Left ventricle myocardium inferior (tissue), 1 donor: Measurements from ENCODE around the gene ADCY7. TPM values are rescaled to one million over a fixed set of nuclear protein-coding genes. Genes with fewer than 3 reads are reported as not detected.

ENCODE experiments used
- DNase-seq: peaks from one replicate; pipeline ENCODE4 v3.0.0-alpha.2; 2020
- H3K27ac ChIP-seq: fragments of 200-600 bp; replicated peaks from 2 replicates; pipeline ENCODE4 v1.8.0; 2021
- H3K27me3 ChIP-seq: fragments of 200-600 bp; 2 replicates; pipeline ENCODE4 v1.8.0; 2021; ENCODE audit warnings: low read depth
- H3K36me3 ChIP-seq: fragments of 200-600 bp; 2 replicates; pipeline ENCODE4 v1.8.0; 2021
- H3K4me1 ChIP-seq: fragments of 200-600 bp; 2 replicates; pipeline ENCODE4 v1.8.0; 2021
- H3K4me3 ChIP-seq: fragments of 200-600 bp; 2 replicates; pipeline ENCODE4 v1.8.0; 2021; ENCODE audit warnings: mild to moderate bottlenecking, moderate library complexity
- H3K9me3 ChIP-seq: fragments of 200-600 bp; replicated peaks from 2 replicates; pipeline ENCODE4 v1.8.0; 2021
- intact Hi-C: fragments of 100-400 bp; cut with micrococcal nuclease; formaldehyde crosslinking; loops from one replicate; pipeline ENCODE4 v1.11.0; 2022
- total RNA-seq: library from RNA; stranded (reverse); fragmentation: NEBNext Ultra II Directional; extraction: Animal tissue kit (Norgen Biotek cat#: 25700); gene quantifications from one replicate; pipeline ENCODE4 v1.2.1, GENCODE V29; 2021
- TF ChIP-seq, protein P1 (sequence below): fragments of 200-600 bp; IDR thresholded peaks from 2 replicates; pipeline ENCODE4 v1.8.0; 2021; ENCODE audit warnings: antibody characterized with exemption, mild to moderate bottlenecking, borderline replicate concordance
- donor health status: DM: no; HTN: yes; CAD: no; lungs with severe emphysema.

The ADCY7 gene
- total RNA-seq, 1 donor from 2014 or later, result 9.7 TPM

DNA sequence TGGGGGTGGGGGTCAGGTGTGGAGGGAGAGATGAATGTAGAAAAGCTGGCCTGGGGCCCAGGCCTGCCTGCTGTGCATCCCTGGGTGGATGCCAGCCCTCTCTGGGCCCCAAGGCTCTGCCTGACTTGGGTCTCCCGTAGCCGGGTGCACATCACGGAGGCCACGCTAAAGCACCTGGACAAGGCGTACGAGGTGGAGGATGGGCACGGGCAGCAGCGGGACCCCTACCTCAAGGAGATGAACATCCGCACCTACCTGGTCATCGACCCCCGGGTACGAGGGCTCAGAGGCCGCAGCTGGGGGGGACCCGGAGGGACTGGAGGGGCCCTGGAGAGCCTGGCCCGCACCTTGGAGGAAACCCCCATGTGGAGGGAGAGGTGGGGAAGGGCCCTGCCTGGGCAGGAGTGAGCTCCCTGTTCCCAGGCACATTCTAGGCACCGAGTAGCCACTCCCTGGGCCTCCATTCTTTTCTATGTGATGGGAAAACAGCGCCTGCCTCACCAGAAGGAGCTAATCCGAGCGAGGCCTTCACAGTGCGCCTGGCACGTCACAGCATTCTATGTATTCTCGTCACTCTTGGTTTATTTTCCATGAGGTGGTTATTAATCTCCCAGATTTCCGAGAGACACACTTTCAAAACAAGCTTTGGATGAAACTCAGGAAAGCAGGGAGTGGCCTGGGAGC lies 34.7 kb downstream of the ADCY7 start:
- Histone ChIP-seq H3K4me3 (no peak overlapping the region), H3K36me3 (no peaks in the 10 kb centered on the region), H3K27me3 (peaks cover 7% of the 10 kb centered on the region), H3K9me3 (no peaks in the 10 kb centered on the region), H3K27ac (no peak overlapping the region), H3K4me1 (peaks cover 10% of the 10 kb centered on the region)
- TF ChIP-seq, protein P1, sequence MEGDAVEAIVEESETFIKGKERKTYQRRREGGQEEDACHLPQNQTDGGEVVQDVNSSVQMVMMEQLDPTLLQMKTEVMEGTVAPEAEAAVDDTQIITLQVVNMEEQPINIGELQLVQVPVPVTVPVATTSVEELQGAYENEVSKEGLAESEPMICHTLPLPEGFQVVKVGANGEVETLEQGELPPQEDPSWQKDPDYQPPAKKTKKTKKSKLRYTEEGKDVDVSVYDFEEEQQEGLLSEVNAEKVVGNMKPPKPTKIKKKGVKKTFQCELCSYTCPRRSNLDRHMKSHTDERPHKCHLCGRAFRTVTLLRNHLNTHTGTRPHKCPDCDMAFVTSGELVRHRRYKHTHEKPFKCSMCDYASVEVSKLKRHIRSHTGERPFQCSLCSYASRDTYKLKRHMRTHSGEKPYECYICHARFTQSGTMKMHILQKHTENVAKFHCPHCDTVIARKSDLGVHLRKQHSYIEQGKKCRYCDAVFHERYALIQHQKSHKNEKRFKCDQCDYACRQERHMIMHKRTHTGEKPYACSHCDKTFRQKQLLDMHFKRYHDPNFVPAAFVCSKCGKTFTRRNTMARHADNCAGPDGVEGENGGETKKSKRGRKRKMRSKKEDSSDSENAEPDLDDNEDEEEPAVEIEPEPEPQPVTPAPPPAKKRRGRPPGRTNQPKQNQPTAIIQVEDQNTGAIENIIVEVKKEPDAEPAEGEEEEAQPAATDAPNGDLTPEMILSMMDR, result no peak
- DNase-seq, result no peak
- intact Hi-C loops, result no loop called here

DNA sequence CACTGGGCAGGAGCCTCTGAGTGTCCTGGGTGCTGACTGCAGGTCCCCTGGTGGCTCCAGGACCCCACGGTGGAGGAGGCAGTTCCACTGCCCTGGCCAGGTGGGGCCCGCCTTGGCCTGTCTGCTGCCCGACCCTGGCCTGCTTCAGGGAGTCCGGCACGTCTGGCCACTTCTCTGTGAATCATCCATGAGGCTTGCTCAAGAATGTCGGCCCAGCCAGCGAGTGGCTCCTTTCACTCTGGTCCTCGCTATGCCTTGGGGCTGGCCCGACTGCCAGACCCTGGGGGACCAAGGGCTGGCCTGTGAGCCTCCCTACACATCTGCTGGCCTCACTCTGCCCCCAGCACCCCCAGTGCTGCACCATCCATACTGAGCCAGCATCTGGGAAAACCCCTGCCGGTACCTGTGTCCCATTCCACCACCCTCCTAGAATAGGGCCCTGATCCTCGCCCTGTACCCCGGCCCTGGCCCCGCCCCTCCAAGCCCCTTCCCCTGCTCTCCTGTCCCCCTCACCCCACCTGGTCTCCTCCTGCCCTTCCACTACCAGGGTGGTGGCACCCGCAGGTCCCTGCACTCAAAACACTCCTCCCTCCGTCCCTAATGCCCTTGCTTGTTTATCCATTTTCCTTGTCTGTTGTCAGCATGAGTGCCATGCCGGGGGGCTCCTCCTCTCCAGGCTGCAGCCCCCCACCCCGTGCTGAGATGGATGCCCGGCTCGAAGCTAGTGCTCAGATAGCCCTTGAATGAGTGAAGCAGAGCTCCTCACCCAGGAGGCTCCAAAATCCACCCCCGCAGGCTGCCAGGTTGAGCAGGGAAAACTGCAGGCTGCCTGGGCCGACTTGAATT lies 35.5 kb downstream of the ADCY7 start:
- H3K4me1 ChIP-seq, result peaks cover 10% of the 10 kb centered on the region
- no peaks in the 10 kb centered on the region for H3K9me3 ChIP-seq
- peaks cover 7% of the 10 kb centered on the region for H3K27me3 ChIP-seq
- H3K4me3 ChIP-seq, result no peak overlapping the region
- no peak for DNase-seq
- no peak overlapping the region for H3K27ac ChIP-seq
- H3K36me3 ChIP-seq, result no peaks in the 10 kb centered on the region
- TF ChIP-seq, protein P1, result no peak
- intact Hi-C loops, result no loop called here

- Histone ChIP-seq H3K27ac (no peak overlapping the region), H3K4me1 (peaks cover 5% of the 10 kb centered on the region), H3K9me3 (no peaks in the 10 kb centered on the region), H3K4me3 (no peak overlapping the region), H3K27me3 (peaks cover 7% of the 10 kb centered on the region), H3K36me3 (no peaks in the 10 kb centered on the region)
- intact Hi-C loops, result no loop called here
- no peak for DNase-seq
- TF ChIP-seq, protein P1, result no peak
Measured at GRCh38 chr16:50302472-50303005, 36.2 kb downstream of the ADCY7 start.

GRCh38 chr16:50303041-50303604 lies 36.8 kb downstream of the ADCY7 start:
- intact Hi-C loops, result no loop called here
- TF ChIP-seq, protein P1, result no peak
- H3K27me3 ChIP-seq, result peaks cover 7% of the 10 kb centered on the region
- DNase-seq, result no peak
- no peak overlapping the region for H3K27ac ChIP-seq
- H3K9me3 ChIP-seq, result no peaks in the 10 kb centered on the region
- no peaks in the 10 kb centered on the region for H3K4me1 ChIP-seq
- H3K4me3 ChIP-seq, result no peak overlapping the region
- no peaks in the 10 kb centered on the region for H3K36me3 ChIP-seq

- Histone ChIP-seq H3K4me3 (no peak overlapping the region), H3K27ac (no peak overlapping the region), H3K36me3 (no peaks in the 10 kb centered on the region), H3K4me1 (no peaks in the 10 kb centered on the region), H3K9me3 (no peaks in the 10 kb centered on the region), H3K27me3 (peaks cover 7% of the 10 kb centered on the region)
- intact Hi-C loops, result no loop called here
- no peak for DNase-seq
- TF ChIP-seq, protein P1, result no peak
Measured at GRCh38 chr16:50303605-50304466, 37.5 kb downstream of the ADCY7 start.
